GM13977 (cell line): ENCODE data around the gene EXD3.

Experiments
- DNase-seq: peaks from one replicate; pipeline ENCODE4 v3.0.0; 2012; ENCODE audit warnings: low spot score
- in situ Hi-C: fragments of 300-500 bp; cut with MboI; formaldehyde crosslinking; loops from one replicate; pipeline ENCODE4 v1.12.0; 2022; ENCODE audit warnings: low sequenced_read_pairs, low pct_unique_long_range_greater_than_20kb, mixed read lengths, inconsistent platforms; ENCODE audit not compliant: unreplicated experiment
- TF ChIP-seq, protein P1 (sequence below): IDR thresholded peaks from 2 replicates; pipeline ENCODE4 v1.5.1; 2012; ENCODE audit warnings: mild to moderate bottlenecking, control low read depth; ENCODE audit not compliant: insufficient read depth; ENCODE audit errors: extremely low read depth, missing control alignments

EXD3 gene

DNA sequence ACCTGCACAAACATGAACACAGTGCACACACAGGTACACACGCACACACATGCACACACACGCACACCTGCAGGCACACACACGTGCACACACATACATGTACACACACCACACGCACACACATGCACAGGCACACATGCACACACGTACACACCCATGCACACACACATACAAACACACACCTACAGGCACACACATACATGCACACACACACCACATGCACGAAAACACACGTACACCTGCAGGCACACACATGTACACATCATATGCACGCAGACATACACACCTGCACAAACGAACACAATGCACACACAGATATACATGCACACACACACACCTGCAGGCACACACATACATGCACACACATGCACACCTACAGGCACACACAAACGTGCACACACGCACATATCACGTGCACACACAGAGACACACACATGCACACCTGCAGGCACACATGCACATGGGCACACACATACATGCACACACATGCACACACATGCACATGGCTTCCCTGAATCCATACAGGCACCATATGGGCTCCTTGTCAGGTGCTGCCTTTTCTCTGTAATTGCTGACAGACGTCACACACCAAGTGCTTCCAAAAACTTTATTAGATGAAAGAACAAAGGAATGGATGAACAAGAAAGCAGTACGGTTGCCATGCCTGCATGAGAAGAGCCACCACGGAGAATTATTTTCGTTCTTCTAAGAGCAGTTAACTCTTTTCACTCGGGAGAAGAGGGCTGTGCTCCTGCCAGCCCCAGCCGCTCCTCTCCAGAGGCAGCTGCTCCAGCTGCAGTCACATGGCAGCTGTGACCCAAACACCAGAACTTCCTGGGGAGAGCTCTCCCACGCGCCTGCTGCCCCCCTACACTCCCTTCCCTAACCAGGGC lies 57.2 kb downstream of the EXD3 start:
- no peak for DNase-seq
- TF ChIP-seq, protein P1, sequence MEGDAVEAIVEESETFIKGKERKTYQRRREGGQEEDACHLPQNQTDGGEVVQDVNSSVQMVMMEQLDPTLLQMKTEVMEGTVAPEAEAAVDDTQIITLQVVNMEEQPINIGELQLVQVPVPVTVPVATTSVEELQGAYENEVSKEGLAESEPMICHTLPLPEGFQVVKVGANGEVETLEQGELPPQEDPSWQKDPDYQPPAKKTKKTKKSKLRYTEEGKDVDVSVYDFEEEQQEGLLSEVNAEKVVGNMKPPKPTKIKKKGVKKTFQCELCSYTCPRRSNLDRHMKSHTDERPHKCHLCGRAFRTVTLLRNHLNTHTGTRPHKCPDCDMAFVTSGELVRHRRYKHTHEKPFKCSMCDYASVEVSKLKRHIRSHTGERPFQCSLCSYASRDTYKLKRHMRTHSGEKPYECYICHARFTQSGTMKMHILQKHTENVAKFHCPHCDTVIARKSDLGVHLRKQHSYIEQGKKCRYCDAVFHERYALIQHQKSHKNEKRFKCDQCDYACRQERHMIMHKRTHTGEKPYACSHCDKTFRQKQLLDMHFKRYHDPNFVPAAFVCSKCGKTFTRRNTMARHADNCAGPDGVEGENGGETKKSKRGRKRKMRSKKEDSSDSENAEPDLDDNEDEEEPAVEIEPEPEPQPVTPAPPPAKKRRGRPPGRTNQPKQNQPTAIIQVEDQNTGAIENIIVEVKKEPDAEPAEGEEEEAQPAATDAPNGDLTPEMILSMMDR, result no peak
- in situ Hi-C loops, result no loop called here

DNA sequence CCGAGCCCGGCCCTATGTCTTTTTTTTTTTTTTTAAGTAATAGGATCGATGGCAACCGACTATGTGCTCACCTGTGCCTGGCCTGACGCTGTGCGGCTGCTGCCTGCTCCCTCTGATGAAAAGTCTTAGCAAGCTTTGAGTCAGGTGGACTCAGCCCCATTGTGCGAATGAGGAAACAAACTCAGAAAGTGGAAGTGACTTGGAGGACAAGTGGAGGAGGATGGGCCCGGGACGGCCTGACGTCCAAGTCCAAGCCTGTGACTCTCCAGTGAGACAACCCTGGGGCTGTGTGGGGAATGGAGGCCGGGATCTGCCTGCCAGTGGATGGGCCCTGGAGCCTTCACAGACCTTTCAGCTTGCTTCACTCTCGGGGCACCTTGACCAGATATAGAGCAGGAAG lies 57.9 kb downstream of the EXD3 start:
- in situ Hi-C loops, result no loop called here
- DNase-seq, result no peak
- TF ChIP-seq, protein P1, result no peak

DNA sequence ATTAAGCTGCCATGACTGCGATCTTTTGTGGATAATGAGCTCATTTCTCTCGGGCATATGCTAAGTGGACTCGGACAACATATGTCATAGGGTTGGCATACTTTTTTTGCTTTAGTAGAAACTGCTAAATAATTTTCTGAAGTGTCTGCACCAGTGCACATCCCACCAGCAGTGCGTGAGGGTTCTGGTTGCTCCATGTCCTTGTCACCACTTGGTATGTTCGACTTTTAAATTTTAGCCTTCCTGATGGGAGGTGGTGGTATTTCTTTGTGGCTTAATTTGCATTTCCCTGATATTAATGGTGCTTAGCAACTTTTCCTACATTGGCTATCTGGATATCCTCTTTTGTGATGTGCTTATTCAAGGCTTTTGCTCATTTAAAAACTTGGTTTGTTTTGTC lies 63.1 kb downstream of the EXD3 start:
- in situ Hi-C loops, result no loop called here
- no peak for DNase-seq
- TF ChIP-seq, protein P1, result no peak

DNA sequence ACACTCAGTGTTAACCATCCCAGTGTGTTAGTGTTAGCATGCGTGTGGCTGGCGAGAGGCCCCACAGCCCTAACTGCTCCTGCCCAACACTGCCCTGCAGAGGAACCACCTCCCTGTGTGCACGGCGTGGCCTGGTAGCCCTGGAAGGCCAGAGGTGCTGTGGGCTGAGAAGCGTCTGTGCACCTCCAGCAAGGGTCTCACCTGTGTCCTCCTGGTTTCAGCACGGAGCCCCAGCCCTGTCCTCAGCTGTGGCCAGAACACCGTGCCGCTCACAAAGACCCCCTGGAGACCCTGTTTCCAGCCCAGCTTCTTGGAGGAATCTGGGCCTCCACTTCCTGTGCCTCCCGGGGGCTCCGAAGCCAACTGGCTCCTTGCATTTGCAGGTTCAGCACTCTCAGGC lies 64.8 kb downstream of the EXD3 start:
- TF ChIP-seq, protein P1, result no peak
- in situ Hi-C loops, result no loop called here
- no peak for DNase-seq

DNA sequence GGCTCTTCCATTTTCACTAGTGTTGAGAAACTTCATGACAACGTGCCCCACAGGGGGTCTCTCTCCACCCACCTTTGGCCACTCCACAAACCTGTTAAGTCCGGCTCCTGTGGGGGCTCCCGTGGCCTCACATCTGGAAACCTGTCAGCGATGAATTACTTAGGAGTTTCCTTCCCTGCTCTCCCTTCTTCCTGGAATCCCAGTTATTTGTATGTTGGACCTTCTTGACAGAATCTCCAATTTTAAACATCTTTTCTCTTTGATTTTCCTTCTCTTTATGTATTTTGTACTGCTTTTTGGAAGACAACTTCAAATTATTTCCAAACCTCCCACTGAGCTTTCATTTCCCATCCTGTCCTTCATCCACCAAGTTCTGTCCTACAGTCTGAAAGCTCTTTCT lies 65.8 kb downstream of the EXD3 start:
- no peak for DNase-seq

DNA sequence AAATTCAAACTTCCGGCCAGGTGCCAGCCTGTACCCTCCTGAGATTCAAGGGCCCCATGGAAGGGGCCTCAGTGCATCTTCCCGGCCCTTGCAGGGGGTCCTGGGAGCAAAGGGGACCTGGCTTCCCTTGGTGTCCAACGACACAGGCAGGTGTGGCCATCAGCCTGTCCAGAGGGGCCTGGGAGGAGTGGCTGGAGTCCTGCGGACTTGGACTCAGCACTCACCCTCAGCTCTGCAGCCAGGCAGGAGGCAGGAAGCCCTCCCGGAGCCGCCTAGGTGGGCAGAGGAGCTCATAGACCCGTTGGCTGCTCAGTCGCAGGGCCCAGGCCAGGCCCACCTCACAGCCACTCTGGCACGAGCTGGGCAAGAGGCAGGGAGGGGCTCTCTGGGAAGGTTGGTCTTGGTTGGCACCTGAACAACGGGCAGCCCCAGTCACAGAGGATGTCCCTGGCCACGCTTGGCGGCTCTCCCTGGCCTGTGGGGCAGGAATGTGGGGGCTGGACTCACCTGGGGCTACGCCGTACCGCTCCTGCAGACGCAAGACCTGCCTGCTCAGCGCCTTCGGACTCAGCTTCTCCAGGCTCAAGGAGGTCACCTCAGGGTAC lies 67.1 kb downstream of the EXD3 start:
- TF ChIP-seq, protein P1, result no peak
- DNase-seq, result no peak
- in situ Hi-C loops, result no loop called here

More for the DNA sequence above, 65.8 kb downstream of the EXD3 start:
- TF ChIP-seq, protein P1, result no peak
- in situ Hi-C loops, result no loop called here
